Right lobe of liver (tissue), 4 donors: ENCODE data around the gene TSHR.

Experiments used
- CTCF ChIP-seq, 4 donors: fragments of 200-600 bp in 3 of 4; fragments of 450-650 bp in 1 of 4; IDR thresholded peaks; one replicate each; pipeline versions ENCODE4 v1.5.1 to v1.8.0; 2016 to 2022; ENCODE audit warnings: antibody characterized with exemption in 4 of 4, mild to moderate bottlenecking in 2 of 4
- POLR2A ChIP-seq: fragments of 450-650 bp; IDR thresholded peaks from one replicate; pipeline ENCODE4 v1.6.1; 2017; ENCODE audit warnings: antibody characterized with exemption, mild to moderate bottlenecking
- donor health status: DM: no; HTN: no; CAD: no.
- donor health status: DM: no; HTN: no; CAD: no.
- donor health status: DM: no; HTN: yes; CAD: no.

- no peak for TF ChIP-seq CTCF (IDR thresholded peaks at IDR 0.05)
- TF ChIP-seq POLR2A = no peak
These were observed 28.1 kb upstream of the TSHR start for GRCh38 chr14:80927083-80927989.
